Fibroblast of villous mesenchyme (primary cell): ENCODE results near the gene L1CAM. TPM values are rescaled to one million over a fixed set of nuclear protein-coding genes. Genes with fewer than 3 reads are reported as not detected.

Experiments
- DNase-seq: peaks from one replicate; pipeline ENCODE4 v3.0.0-alpha.2; 2010; ENCODE audit warnings: low read depth
- H3K4me3 ChIP-seq: 2 replicates; pipeline ENCODE4 v1.5.1; 2011; ENCODE audit warnings: low read depth, mild to moderate bottlenecking, low read length
- total RNA-seq: library from RNA; depleted of rRNA; stranded (reverse); fragments of >200 nt; gene quantifications from 2 replicates; pipeline ENCODE4 v1.2.3, GENCODE V29; 2012
- TF ChIP-seq, protein P1 (sequence below): IDR thresholded peaks from 2 replicates; pipeline ENCODE4 v1.5.1; 2012; ENCODE audit warnings: low read depth, mild to moderate bottlenecking, low read length; ENCODE audit not compliant: insufficient read depth

L1CAM gene, protein sequence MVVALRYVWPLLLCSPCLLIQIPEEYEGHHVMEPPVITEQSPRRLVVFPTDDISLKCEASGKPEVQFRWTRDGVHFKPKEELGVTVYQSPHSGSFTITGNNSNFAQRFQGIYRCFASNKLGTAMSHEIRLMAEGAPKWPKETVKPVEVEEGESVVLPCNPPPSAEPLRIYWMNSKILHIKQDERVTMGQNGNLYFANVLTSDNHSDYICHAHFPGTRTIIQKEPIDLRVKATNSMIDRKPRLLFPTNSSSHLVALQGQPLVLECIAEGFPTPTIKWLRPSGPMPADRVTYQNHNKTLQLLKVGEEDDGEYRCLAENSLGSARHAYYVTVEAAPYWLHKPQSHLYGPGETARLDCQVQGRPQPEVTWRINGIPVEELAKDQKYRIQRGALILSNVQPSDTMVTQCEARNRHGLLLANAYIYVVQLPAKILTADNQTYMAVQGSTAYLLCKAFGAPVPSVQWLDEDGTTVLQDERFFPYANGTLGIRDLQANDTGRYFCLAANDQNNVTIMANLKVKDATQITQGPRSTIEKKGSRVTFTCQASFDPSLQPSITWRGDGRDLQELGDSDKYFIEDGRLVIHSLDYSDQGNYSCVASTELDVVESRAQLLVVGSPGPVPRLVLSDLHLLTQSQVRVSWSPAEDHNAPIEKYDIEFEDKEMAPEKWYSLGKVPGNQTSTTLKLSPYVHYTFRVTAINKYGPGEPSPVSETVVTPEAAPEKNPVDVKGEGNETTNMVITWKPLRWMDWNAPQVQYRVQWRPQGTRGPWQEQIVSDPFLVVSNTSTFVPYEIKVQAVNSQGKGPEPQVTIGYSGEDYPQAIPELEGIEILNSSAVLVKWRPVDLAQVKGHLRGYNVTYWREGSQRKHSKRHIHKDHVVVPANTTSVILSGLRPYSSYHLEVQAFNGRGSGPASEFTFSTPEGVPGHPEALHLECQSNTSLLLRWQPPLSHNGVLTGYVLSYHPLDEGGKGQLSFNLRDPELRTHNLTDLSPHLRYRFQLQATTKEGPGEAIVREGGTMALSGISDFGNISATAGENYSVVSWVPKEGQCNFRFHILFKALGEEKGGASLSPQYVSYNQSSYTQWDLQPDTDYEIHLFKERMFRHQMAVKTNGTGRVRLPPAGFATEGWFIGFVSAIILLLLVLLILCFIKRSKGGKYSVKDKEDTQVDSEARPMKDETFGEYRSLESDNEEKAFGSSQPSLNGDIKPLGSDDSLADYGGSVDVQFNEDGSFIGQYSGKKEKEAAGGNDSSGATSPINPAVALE
- total RNA-seq, result 16.4 and 54.4 TPM in 2 replicates

DNA sequence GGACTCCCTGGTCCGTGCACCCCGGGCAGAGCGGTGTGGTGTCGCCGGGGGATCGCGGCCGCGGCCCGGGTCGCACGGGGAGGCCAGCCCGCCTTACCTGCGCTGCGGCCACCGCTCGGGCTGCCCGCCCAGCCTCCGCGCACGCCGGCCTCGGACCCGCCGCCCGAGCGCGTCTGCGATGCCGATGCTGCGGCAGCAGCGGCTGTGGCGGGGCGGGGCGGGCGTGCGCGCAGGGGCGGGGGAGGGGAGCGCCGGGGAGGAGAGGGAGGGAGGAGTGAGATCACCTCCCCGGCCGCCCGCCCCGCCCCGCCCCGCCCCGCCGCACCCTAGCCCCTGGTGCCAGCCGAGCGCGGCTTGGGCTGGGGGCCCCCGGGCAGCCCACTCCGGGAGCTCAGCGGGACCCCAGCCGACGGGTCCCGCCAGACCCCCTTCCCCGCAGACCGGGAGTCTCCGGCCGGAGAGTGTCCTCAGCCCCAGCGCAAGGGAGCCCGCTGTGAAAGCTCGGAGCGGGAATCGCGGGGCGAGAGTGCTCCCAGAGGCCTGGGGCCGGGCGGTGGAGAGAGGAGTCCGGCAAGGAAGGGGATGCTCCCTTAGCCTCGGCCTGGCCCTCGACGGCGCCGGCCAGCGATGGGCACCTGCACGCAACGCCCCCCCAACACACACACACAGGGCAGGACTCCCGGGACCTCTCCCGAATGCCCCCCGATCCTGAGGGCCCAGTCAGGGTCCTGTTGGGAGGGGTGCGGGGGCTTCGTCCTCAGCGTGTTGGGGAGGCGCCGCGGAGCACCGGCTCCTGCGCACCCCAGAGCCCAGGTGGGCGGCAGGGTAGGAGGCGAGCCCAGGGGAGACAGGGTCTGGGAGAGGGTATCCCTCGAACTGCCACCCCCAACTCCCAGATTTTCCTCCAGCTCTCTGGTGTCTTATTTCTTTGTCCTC, at the start of gene L1CAM:
Gene L1CAM (minus strand): TSS at position 206 of the 936 bp plus-strand sequence. CDS start 10,337 bp downstream, outside the sequence.
- DNase-seq, result no peak

DNA sequence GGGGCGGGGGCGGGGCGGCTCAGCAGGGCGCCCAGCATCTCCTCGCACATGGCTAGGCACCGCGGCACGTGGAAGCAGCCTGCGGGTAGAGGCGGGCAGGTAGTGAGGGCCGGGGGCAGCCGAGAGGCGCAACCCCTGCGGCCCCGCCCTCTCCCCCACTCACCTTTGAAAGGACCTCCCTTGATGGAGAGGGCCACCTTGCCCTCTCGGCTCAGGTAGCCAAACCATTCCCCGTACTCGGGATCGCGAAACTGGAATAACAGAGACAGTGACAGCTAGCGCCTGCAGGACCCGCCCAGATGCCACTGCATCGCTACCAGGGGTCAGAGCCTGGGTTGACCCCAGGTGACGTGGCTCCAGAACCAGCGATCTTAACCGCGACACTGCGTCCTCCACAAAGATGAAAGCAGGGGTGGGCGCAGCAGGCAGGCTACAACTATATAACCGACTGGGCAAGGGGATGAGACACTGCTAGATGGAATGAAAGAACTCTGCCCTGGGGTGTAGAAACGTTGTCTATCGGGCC, 49.4 kb upstream of the L1CAM start:
- no peak for DNase-seq
- H3K4me3 ChIP-seq, result peak overlapping the region; percentile 45
- TF ChIP-seq, protein P1, sequence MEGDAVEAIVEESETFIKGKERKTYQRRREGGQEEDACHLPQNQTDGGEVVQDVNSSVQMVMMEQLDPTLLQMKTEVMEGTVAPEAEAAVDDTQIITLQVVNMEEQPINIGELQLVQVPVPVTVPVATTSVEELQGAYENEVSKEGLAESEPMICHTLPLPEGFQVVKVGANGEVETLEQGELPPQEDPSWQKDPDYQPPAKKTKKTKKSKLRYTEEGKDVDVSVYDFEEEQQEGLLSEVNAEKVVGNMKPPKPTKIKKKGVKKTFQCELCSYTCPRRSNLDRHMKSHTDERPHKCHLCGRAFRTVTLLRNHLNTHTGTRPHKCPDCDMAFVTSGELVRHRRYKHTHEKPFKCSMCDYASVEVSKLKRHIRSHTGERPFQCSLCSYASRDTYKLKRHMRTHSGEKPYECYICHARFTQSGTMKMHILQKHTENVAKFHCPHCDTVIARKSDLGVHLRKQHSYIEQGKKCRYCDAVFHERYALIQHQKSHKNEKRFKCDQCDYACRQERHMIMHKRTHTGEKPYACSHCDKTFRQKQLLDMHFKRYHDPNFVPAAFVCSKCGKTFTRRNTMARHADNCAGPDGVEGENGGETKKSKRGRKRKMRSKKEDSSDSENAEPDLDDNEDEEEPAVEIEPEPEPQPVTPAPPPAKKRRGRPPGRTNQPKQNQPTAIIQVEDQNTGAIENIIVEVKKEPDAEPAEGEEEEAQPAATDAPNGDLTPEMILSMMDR, result no peak

More for the DNA sequence above, at the start of gene L1CAM:
- TF ChIP-seq, protein P1, result no peak
- peak within 1 kb of the TSS; percentile 23 for H3K4me3 ChIP-seq

DNA sequence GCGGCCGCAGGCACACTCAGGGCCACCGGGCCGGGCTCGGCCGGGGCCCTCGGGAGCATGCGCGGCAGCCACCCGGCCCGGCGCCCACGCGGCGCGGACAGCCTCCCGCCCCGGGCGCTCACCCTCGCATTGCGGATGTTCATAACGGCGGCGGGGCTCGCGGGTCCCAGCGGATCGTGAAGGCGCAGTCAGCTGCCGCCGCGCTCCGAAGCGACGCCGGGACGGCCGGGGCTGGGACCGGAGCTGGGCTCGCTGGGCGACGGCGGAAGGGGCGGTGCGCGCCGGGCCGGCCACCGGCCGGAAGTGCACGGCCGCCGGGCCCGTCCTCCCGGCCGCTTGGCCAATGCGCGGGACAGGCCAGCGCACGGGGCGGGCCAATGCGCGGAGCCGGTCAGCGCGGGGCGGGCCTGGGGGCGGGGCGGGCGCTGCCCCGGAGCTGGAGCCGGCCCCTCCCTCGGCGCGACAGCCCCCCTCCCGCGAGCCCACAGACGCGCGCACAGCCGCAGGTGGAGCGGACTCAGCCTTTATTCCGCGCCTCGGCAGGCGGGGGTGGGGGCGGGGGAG, 48.9 kb upstream of the L1CAM start, which contains the start of gene NAA10:
Gene NAA10 (minus strand): TSS at position 276 of the 564 bp plus-strand sequence. CDS start 133 bp downstream, at position 143.
- peak; percentile 60 for DNase-seq
- TF ChIP-seq, protein P1, result no peak
- peak within 1 kb of the TSS; percentile 70 for H3K4me3 ChIP-seq

DNA sequence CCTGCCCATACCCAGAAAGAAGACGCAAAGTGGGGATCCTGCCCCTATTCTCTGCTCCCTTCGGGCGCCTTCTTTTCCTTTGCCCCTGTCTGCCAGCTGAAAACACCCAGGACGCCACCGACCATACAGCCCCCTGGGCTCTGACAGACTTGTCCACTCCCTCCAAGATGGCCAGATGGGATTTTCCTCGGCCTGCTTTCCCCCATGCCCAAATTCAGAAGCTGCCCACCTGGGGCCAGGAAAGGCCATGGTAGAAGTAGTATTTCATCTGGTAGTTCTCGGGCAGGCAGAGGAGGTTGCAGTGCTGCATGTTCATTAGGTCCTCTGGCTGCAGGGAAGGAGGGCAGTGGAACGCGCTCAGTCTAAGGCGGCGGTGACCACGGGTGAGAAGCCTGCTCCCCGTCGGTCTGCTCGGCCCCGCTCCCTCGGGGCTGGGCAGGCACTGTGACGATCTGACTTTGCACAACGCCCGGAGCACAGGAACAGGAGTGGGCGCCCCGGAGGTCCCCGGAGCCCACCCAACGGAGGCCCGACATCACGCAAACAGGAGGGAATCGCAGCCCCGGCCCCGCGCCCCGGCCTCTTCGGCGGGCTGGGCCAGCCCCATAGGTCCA, 48.3 kb upstream of the L1CAM start:
- no peak for DNase-seq
- TF ChIP-seq, protein P1, result no peak
- peak overlapping the region; percentile 70 for H3K4me3 ChIP-seq

DNA sequence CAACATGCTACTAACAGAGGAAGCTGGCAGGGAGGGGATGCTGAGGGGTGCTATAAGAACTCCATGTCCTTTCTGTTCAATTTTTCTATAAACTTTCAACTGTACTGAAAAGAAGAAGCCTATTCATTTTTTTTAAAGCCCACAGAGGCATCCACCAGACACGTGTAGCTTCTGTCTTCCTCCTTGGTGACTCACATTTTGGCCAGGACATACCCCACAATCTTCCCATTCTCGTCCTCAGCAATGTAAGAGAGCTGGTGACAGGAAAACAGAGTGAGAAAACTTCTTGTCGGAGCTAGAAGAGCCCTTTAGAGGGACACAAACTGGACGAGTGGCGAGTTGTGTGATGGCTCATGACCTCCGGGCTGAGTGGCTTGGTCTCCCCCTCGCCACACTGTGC, 47.8 kb upstream of the L1CAM start:
- TF ChIP-seq, protein P1, result no peak
- peak overlapping the region; percentile 70 for H3K4me3 ChIP-seq
- peak; percentile 20 for DNase-seq
